GM18868 (cell line): Measurements from ENCODE around the gene MBNL2.

Experiments used
- ATAC-seq: cut with Tn5 transposase; IDR thresholded peaks from one replicate; pipeline ENCODE4 v1.9.1; 2021; ENCODE audit warnings: mild to moderate bottlenecking, moderate library complexity; ENCODE audit not compliant: unreplicated experiment

Gene MBNL2

DNA sequence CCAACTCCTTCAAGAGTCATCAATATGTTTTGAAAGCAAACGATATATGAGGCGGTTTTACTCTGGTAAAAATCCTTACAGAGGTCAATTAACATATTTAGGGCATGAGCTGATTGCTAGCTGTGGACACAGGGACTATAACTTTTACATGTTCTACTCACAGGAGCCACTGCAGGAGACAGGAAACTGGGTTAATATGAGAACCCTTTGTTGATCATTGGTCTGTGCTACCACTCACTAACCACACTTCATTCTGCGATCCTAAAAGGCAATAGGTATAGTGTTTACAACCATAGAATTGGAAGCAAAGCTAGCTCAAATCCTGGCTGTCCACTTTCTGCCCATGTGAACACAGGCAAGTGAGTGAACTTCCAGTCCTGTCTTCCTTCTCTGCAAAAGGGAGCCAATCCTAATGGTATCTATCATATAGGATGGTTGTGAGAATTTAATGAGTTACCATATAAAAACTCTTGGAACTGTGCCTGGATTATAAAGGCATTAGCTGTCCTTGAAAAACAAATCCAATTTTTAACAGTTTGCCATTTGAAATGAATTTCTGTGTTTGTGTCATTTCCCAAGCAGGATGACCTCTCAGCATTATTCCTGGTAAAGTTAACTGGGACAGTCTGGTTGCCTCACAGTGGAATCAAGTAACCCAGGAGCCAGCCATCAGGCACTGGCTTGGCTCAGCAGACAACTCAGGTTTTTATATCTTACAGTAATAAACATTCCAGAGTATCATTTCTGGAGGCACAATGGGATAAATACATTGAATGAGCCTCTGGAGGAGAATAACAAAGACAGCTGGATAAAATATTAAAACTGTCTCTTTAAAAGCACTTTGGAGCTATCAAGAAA, 182.0 kb downstream of the MBNL2 start:
- no peak for ATAC-seq

DNA sequence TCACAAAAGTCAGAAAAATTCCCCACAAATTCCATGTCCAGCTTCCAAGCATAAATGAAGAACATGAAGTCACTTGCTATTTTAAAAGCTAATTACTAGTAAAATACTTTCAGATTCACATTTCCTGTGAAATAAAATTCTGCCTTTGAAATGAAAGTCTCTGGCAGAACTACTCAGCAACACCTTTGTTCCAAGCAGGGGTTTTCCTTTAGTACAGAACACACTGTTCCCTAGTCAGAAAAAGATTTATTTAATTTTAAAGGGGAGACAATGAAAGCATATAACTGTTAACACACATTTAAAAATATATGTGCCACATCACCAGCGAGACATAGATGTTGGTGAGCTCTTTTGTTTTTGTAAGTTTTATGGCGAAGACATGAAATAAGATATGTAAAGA, 185.4 kb downstream of the MBNL2 start:
- no peak for ATAC-seq

DNA sequence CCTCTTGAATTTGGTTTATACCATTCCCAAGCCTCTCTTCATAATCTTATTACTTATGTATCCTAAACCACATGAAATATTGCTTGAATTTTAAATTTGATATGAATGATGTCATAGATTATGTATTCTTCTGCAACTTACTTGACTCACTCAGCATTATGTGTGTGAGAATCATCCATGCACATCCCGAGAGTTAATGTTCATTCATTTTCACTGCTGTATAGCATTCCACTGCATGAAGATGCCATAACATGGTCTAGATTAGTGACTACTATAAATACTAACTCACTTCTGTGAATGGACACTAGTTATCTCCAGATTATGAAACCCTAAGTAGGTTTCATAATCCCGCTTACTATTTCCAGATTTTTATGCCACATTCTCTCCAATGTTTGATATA, 186.8 kb downstream of the MBNL2 start:
- ATAC-seq: no peak

DNA sequence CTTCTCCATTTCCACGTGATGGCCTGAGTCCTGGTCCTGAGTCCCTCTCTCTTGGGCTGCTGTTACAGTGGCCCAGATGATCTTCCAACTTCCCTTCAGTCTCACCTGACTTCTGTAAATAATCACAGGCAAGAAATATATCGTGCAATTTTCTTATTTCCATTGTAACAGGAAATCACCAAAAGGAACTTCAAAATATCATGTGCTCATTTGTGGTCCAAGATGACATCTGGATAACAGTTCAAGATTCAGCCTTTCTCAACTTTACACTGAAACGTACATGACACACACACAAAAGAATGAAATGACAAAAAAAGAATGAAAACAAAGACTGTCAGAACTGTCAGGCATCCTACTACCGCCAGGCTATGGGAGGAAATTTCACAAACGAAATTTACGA, 189.9 kb downstream of the MBNL2 start:
- ATAC-seq: no peak

DNA sequence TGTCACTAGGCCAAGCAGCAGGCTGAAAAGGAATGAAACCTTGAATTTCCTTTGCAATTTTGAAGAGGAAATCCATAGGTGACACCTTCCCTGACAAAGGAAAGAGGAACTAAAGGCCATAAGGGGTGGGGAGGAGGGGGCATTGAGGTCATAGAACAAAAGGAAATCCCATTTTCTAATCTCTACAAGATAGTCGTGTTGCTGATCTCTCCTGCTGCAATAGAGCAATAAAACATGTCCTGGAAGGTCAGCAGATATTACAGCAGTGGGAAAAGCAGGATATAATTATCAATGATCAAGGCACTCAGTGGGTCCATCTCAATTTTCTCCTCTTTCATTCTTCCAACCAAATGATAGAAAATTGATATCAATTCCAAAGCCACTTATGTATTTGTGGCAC, 191.6 kb downstream of the MBNL2 start:
- ATAC-seq: no peak

DNA sequence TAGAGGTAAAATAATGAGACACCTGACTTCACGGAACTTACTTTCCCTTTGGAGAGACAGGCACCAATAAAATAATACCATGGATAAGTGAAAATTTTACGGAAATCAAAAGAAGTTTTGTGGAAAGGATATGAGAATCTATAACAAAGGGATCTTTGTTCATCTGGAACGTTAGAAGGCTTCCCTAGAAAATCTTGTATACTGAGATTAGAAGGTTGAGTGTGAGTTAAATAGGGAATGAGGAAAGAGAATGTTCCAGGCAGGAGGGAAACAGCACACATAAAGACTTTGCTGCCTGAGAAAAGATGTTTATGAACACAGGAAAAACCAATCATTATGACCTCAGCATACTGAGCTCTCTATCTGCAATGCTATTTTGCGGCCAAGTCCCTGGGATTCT, 192.3 kb downstream of the MBNL2 start:
- ATAC-seq: no peak

DNA sequence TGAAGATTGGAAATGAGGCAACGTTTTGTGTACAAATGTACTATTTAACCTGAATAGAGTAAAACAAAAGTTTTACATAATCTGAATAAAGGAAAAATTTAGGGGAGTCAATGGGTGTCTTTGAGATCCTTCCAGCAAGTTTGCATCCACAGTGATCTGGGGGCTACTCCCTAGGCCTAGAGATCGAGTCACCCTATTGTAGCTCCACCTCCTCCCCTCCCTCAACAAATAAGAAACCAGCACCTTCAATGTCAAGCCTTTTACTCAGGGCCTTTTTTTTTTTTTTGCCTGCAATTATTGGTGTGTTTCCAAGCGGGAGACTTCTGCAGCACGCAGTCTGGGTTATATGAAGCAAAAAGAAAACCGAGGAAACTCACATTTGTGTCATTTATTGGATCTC, 195.6 kb downstream of the MBNL2 start:
- no peak for ATAC-seq

DNA sequence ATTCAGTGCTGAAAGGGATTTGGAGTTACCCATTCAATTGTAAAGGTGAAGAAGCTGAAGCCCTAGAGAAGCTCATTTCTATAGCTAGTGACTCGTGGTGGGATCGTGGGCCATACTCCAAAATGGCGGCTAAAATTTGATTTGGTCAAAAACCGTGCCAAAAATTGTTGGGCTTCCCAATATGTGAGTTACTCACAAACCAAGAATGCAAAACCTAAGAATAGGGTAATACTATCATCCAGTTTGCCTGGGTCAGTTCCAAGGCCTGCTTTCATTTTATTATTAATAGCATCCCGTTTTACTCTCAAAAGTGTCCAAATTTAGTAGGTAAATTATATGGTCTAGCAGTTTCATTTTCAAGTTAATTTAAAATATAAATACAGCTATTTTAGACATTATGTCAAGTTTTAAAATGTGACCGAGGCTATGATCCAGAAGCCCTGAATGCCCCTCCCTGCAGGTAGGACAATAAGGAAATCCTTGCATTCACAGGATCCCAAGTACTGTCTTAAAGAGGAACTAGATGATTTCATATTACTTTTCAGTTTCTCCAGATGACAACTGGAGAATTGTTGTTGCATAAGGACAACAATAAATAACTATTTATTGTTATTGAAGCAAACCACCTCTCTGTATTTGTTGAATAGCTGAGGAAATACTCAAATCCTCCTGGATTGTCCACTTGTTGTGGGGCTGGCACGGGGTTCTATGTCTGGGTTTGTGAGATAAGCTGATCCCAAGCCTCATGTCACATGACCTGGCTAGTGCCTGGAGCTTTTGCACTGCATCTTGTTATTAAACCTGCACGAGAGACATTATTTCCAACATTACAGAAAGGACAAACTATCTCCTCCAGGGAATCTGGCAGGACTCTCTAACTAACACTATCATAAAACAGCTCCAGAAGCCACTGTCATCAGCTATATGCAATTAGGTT, 200.3 kb downstream of the MBNL2 start:
- no peak for ATAC-seq

DNA sequence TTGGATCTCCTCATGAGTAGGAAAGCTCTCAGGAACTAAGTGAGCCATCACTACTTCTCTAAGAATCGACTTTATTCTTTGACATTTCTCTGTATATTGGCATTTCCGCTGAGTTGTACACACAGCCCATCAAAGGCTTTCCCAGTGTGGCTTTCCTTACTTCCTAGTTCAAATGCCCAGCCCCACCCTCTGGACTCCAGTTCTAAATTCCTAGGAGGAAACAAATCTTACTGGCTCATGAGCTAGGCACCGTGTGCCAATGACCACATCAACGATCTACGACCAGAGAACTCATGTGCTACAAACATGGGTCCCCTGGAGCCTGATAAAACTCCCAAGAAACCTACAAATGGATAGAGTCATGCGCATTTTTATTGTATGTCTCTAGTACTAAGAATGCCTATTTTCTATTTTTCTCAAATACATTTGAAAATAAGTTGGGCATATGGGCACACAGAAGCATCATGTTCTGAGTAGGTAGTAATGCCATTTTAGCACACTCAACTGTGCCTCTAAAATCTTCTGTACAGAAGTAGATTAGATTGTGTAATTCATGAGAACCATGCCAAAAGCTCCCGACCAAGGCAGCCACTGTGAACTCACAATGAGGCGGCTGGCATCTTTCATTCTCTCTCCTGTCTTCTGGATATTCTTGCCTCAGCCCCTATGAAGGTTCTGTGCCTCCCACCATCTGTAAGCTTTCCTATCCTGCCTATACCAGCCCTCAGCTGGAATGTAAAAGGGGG, 201.3 kb downstream of the MBNL2 start:
- no peak for ATAC-seq

DNA sequence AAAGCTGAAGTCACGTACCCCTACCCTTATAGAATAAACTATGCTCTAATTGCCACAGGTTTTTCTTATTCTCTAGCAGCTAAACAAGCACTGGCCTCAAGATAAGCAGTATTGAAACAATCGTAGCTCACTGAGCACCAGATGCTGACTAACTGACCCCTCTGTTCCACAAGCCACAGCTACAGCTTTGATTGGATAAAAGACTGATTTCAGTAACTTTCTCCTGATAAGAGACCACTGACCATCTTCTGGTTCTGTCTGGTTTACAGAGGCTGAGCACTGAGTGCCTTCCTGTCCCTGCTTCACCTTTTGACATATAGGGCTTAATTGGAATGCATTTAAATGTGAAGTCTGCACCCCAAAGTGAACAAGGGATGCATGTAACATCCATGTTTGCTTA, 203.5 kb downstream of the MBNL2 start:
- ATAC-seq: no peak

DNA sequence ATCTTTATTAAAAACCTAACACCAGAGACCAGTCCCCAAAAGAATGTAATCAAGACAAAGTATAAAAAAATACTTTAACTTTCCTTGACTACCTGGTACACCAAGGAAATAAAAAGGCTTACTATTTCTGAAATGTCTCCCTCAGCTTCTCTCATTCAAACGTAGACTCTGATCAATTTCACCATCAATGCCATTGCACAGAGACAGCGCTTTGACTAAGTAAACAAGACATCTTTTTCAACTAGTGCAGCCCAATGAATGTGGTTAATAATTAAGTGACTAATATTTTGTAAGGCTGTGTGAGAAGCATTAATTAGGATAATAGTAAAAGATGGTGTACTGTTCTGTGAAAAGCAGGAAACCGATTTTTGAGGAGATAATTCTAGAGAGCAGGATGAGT, 204.6 kb downstream of the MBNL2 start:
- ATAC-seq: no peak

DNA sequence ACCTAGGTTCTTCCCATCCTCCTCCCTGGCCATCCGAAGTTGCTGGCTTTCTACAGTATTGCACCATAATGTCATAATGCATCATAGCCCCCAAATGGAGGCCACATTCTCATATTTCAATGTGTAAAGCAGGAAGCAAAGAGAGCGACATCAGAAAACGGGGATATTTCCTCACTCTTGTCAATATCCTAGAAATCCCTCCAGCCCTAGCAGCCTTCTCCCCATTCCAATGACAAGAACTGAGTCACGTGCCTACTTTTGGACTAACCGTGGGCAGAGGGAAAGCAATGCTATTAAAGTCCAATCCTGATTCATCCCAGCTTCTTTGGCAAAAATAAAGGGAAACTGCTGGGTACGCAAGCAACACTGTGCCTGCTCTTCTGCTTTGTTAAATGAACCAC, 207.5 kb downstream of the MBNL2 start:
- no peak for ATAC-seq

DNA sequence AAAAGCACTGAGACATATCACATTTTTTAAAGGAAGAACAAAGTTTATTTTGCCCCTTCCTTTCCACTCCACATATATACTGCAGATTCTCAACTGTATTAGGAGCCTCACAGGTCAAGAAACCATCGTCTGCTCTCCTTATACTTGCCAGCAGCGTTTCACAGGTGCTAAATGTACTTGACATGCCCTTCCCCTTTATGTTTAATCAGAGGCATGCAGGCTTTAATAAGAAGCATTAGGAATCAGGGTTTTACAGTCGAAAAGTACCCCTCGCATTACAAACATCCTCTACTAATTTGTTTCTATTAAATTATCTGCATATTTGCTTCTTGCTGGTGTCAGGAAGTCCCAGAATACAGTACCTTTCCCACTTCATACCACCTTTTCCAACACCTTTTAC, 208.2 kb downstream of the MBNL2 start:
- no peak for ATAC-seq

DNA sequence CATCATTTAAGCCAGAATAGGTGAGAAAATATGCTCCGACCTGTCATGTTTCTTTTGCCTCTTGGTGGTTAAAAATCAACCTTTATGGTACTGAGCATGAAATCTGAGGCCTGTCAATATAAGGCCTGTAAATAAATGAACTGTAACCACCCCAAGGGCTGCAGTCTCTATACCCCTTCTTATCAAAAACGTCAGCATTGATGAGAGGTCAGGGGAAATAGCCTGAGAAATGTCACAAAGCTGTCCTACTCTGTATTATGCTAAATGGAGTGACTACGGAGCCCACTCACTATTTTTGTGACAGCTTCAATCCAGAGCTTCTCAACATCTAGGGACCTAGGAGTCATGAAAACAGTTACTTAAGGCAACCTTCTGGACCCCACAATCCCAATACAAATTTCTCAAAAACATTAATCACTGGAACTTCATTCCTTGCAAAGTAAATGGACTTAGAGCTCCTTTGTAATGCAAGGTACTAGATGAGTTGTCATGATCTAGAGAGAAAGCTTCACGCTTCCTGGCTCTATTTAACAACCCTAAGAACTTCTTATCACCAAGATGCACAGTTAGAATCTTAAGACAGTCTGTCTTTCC, 209.1 kb downstream of the MBNL2 start:
- no peak for ATAC-seq

DNA sequence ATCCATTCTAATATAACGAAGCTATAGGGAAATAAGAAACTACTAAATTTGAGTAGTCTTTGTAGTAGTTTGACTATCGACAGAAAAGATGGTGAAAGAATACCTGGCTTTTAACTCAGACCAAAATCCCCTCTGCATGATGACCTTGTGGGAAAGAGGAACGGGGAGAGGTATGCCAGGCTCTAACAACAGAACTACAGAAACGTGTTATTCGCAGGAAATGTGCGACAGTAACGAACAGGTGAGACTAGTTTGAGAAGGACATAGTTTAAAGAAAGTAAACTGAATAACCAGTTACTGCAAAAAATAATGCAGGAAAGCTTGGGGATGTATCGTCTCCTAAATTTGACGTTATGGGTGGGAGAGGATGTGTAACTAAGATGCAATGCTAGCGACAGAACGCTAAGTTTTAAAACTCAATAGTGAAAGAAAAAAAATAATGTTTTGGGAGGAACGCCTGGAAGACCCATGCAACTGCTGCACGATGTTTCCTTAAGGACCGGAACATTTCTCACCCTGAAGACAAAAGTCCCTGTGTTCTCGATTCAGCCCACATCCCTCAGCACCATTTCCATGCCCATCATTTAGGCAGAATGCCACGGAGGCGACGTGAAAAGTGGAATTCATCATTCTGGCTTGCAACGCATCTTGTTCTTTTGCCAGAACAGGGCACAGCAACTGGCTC, 210.2 kb downstream of the MBNL2 start:
- no peak for ATAC-seq

DNA sequence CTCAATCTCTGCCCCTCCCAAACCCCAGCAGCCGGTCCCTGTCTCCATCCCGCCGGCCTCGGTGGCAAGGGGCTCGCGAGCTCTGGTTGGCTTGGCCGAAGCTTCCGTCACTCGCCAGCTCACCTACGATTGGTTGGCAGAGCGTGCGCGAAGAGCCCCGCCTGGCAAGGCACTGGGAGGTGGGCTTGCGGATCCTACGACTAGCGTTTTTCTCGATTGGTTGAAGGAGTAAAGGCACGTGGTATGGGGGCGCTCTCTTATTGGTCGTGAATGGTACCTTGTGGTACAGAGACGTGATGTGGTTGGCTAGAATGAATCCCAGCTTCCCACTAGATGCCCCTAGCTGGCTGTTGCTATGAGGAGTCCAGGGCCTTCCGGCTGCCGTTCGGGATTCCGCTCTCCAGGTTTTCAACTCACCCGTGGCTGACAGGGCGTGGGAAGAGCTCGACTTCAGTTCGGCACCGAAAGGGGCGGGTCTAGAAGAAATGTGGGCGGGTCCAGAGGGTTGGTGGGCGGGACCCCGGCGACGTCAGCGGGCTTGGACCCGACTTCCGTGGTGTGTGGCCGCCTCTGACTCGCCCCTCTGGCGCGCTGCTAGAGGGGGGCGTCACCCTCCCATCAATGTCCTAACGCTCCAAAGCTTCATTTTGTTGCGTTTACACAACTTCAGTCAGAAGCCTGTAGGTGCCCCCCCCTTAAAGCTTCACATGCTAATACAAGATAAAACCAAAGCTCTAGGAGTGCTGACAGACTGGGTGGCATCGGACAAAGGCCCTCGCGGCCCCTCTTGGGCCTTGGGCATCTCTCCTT, 211.0 kb downstream of the MBNL2 start:
- ATAC-seq: peak; percentile 74

DNA sequence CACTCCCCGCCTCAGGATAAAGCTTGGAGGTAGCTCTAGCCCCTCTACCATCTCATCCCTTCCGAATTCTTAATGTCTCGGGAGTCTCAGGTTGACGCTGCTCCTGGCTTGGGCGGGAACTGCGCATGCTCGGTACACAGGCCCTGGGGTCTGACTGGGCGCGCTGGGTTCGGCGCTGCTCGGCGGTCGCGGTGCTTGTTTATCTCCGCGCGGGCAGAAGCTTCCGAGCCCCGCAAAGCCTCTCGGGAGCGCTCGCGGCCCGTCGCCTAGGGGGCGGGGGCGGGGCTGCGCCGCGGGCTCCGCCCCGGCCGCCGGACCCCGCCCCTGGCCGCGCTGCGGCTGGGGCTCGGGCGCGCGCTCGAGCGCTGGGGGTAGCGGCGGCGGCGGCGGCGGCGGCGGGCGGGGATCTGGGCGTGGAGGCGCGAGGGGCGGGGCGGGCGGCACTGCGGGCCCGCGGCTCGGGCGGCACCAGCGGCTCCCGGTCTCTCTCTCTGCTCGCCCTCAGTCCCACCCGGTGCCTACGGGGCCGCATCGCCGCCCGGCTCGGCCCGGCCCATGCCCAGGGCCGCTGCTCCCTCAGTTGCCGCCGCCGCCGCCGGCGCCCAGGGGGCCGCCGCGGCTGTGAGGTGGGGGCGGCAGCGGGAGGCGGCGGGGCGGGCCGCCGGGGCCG, 211.7 kb downstream of the MBNL2 start, which contains the start of gene RAP2A:
TSS of gene RAP2A (plus strand) at position 443 of the 670 bp plus-strand sequence. CDS start 302 bp downstream, outside the sequence.
- ATAC-seq: peak; percentile 46

DNA sequence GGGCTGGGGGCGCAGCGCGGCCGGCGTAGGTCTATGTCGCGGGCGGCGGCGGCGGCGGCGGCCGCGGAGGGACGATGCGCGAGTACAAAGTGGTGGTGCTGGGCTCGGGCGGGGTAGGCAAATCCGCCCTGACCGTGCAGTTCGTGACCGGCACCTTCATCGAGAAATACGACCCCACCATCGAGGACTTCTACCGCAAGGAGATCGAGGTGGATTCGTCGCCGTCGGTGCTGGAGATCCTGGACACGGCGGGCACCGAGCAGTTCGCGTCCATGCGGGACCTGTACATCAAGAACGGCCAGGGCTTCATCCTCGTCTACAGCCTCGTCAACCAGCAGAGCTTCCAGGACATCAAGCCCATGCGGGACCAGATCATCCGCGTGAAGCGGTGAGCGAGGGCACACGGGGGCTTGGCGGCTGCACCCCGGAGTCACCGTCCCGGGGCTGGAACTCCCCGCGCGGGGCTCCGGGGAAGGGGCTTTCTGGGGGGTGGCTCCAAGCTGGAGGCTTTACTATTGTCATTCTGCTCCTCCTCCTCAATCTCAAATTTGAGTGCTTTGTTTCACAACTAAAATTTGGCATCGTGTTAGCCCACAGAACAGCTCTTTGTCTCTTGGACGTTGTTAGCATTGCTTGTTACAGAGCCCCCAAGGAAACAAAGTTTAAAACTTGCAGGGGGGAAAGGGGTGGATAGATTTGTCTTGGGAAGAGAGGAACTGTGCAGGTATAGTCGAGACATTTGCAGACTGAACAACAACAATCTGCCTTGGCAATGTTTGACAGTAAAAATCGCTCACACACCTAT, 212.5 kb downstream of the MBNL2 start:
- ATAC-seq: peak; percentile 1
